H1 (cell line): ENCODE measurements around the gene SCN11A. TPM values are rescaled to one million over a fixed set of nuclear protein-coding genes. Genes with fewer than 3 reads are reported as not detected.

Source experiments
- CTCF ChIA-PET: fragments of 300-600 bp; sonication (Branson Sonifier 250); formaldehyde crosslinking; loops from one replicate; lab custom pipeline; 2021; ENCODE audit not compliant: partially characterized antibody; lab: Charles Lee
- POLR2A ChIA-PET: fragments of 300-600 bp; sonication (Branson Sonifier 250); formaldehyde crosslinking; loops from one replicate; lab custom pipeline; 2021; ENCODE audit warnings: inconsistent platforms; ENCODE audit not compliant: partially characterized antibody; lab: Charles Lee
- DNase-seq, 2 experiments: peaks; one replicate each; pipeline versions ENCODE4 v3.0.0 to v3.0.0-alpha.2; 2010 to 2022; ENCODE audit warnings: low spot score in 2 of 2, low read depth in 1 of 2, mixed read lengths in 1 of 2
- FAIRE-seq: peaks from 2 replicates; lab custom pipeline; 2011; peaks lifted over from hg19 to GRCh38; lab: Jason Lieb, UNC
- H2AFZ ChIP-seq: 2 replicates; pipeline ENCODE4 v1.8.1; 2012; ENCODE audit warnings: low read length, inconsistent platforms
- H2AK5ac ChIP-seq: 2 replicates; pipeline ENCODE4 v1.6.1; 2013; ENCODE audit warnings: low read depth, low read length
- H2BK120ac ChIP-seq: replicated peaks from 2 replicates; pipeline ENCODE3; 2013; ENCODE audit warnings: low read depth, low read length, inconsistent platforms
- H2BK12ac ChIP-seq: 2 replicates; pipeline ENCODE4 v1.6.1; 2013; ENCODE audit warnings: low read depth, low read length
- H2BK15ac ChIP-seq: 2 replicates; pipeline ENCODE4 v1.6.1; 2013; ENCODE audit warnings: low read length
- H2BK20ac ChIP-seq: 2 replicates; pipeline ENCODE4 v1.6.1; 2013; ENCODE audit warnings: low read length
- H2BK5ac ChIP-seq: 2 replicates; pipeline ENCODE4 v1.6.1; 2013; ENCODE audit warnings: low read depth, low read length
- H3K14ac ChIP-seq: 2 replicates; pipeline ENCODE4 v1.6.1; 2013; ENCODE audit warnings: inconsistent platforms; ENCODE audit not compliant: insufficient read length
- H3K18ac ChIP-seq: 2 replicates; pipeline ENCODE4 v1.6.1; 2013; ENCODE audit warnings: low read length; ENCODE audit errors: extremely low read depth
- H3K23ac ChIP-seq: 2 replicates; pipeline ENCODE4 v1.6.1; 2013; ENCODE audit warnings: inconsistent platforms; ENCODE audit not compliant: insufficient read length
- H3K23me2 ChIP-seq: 2 replicates; pipeline ENCODE4 v1.6.1; 2013; ENCODE audit warnings: low read depth, low read length
- H3K27ac ChIP-seq: 2 replicates; pipeline ENCODE4 v1.6.1; 2011; ENCODE audit warnings: low read depth, low read length, inconsistent platforms
- H3K27me3 ChIP-seq, 4 experiments: replicated peaks in 1 of 4; 1 replicate in 1 of 4; 2 replicates in 3 of 4; pipeline versions ENCODE4 v1.6.1 to v1.8.1; 2011 to 2013; ENCODE audit warnings: low read length in 3 of 4, mild to moderate bottlenecking in 3 of 4, inconsistent platforms in 2 of 4, mixed read lengths in 2 of 4, moderate library complexity in 1 of 4; ENCODE audit not compliant: control insufficient read depth in 3 of 4, insufficient read depth in 3 of 4; ENCODE audit errors: extremely low read depth in 1 of 4
- H3K36me3 ChIP-seq, 4 experiments: 2 replicates each; pipeline versions ENCODE4 v1.6.1 to v1.8.1; 2011 to 2013; ENCODE audit warnings: mild to moderate bottlenecking in 4 of 4, low read length in 3 of 4, moderate library complexity in 2 of 4, control low read depth in 1 of 4, inconsistent platforms in 1 of 4; ENCODE audit not compliant: insufficient read depth in 4 of 4, control insufficient read depth in 2 of 4
- H3K4ac ChIP-seq: replicated peaks from 2 replicates; pipeline ENCODE3; 2013; ENCODE audit warnings: low read length, low read depth, mixed read lengths, inconsistent platforms; ENCODE audit not compliant: insufficient read length
- H3K4me1 ChIP-seq, 4 experiments: replicated peaks in 1 of 4; 1 replicate in 1 of 4; 2 replicates in 3 of 4; pipeline versions ENCODE4 v1.6.1 to v1.8.1; 2011 to 2013; ENCODE audit warnings: low read length in 3 of 4, inconsistent platforms in 2 of 4, mixed read lengths in 1 of 4; ENCODE audit not compliant: insufficient read depth in 4 of 4, control insufficient read depth in 3 of 4
- H3K4me2 ChIP-seq, 2 experiments: 2 replicates each; pipeline versions ENCODE4 v1.6.1 to v1.8.1; 2011 to 2013; ENCODE audit warnings: low read depth in 2 of 2, low read length in 2 of 2, control low read depth in 1 of 2, inconsistent platforms in 1 of 2, mild to moderate bottlenecking in 1 of 2; ENCODE audit not compliant: insufficient read depth in 1 of 2
- H3K4me3 ChIP-seq, 4 experiments: fragments of 200-600, 300-600 bp in 1 of 4; sonication (generic), shearing (Covaris generic), sonication (Bioruptor Twin) in 1 of 4; 2 replicates each; pipeline versions ENCODE4 v1.5.1 to v1.8.1; 2011 to 2016; ENCODE audit warnings: low read length in 4 of 4, low read depth in 3 of 4, control low read depth in 2 of 4, inconsistent platforms in 2 of 4, mild to moderate bottlenecking in 2 of 4, mixed read lengths in 1 of 4, moderate library complexity in 1 of 4; ENCODE audit not compliant: insufficient read depth in 2 of 4; ENCODE audit errors: extremely low read depth in 1 of 4
- H3K56ac ChIP-seq: replicated peaks from 2 replicates; pipeline ENCODE3; 2013; ENCODE audit warnings: low read depth, mild to moderate bottlenecking, mixed read lengths, low read length, inconsistent platforms; ENCODE audit not compliant: insufficient read length
- H3K79me1 ChIP-seq: 2 replicates; pipeline ENCODE4 v1.6.1; 2013; ENCODE audit warnings: low read depth, low read length, control low read depth
- H3K79me2 ChIP-seq, 2 experiments: 2 replicates each; pipeline versions ENCODE4 v1.6.1 to v1.8.1; 2012 to 2013; ENCODE audit warnings: low read length in 2 of 2, mild to moderate bottlenecking in 2 of 2, inconsistent platforms in 1 of 2; ENCODE audit not compliant: insufficient read depth in 2 of 2, control insufficient read depth in 1 of 2
- H3K9ac ChIP-seq, 4 experiments: replicated peaks in 1 of 4; 1 replicate in 1 of 4; 2 replicates in 3 of 4; pipeline versions ENCODE4 v1.6.1 to v1.8.1; 2011 to 2013; ENCODE audit warnings: low read depth in 3 of 4, low read length in 3 of 4, control low read depth in 2 of 4, mild to moderate bottlenecking in 2 of 4, moderate library complexity in 2 of 4, inconsistent platforms in 1 of 4; ENCODE audit errors: extremely low read depth in 1 of 4
- H3K9me3 ChIP-seq, 2 experiments: 2 replicates each; pipeline versions ENCODE4 v1.6.1 to v1.8.1; 2012 to 2013; ENCODE audit warnings: mild to moderate bottlenecking in 2 of 2, moderate library complexity in 2 of 2, control low read depth in 1 of 2, inconsistent platforms in 1 of 2, low read depth in 1 of 2, low read length in 1 of 2, mixed read lengths in 1 of 2; ENCODE audit not compliant: insufficient read depth in 2 of 2
- H4K20me1 ChIP-seq, 2 experiments: replicated peaks in 1 of 2; 2 replicates each; pipeline versions ENCODE3 to v1.8.1; 2011 to 2013; ENCODE audit warnings: inconsistent platforms in 2 of 2, low read length in 2 of 2, mild to moderate bottlenecking in 1 of 2; ENCODE audit not compliant: insufficient read depth in 2 of 2, control insufficient read depth in 1 of 2
- H4K5ac ChIP-seq: 2 replicates; pipeline ENCODE4 v1.6.1; 2013; ENCODE audit warnings: low read length, low read depth, mixed read lengths, inconsistent platforms; ENCODE audit not compliant: insufficient read length
- H4K8ac ChIP-seq: 2 replicates; pipeline ENCODE4 v1.8.0; 2013; ENCODE audit warnings: mild to moderate bottlenecking, moderate library complexity, low read length, inconsistent platforms; ENCODE audit not compliant: insufficient read depth; ENCODE audit errors: extremely low read depth
- H4K91ac ChIP-seq: replicated peaks from 2 replicates; pipeline ENCODE3; 2013; ENCODE audit warnings: low read length, mixed read lengths, inconsistent platforms; ENCODE audit not compliant: insufficient read length
- BCL11A ChIP-seq, 2 experiments: IDR thresholded peaks; one replicate each; pipeline ENCODE4 v1.6.1; 2011; ENCODE audit warnings: low read depth in 2 of 2, low read length in 2 of 2, mild to moderate bottlenecking in 2 of 2
- CEBPB ChIP-seq: IDR thresholded peaks from 2 replicates; pipeline ENCODE4 v1.6.1; 2012; ENCODE audit warnings: low read depth, low read length
- CREB1 ChIP-seq: IDR thresholded peaks from 2 replicates; pipeline ENCODE4 v1.6.1; 2012; ENCODE audit warnings: inconsistent platforms
- CTCF ChIP-seq, 3 experiments: IDR thresholded peaks; 1 replicate in 2 of 3; 2 replicates in 1 of 3; pipeline versions ENCODE4 v1.5.1 to v1.6.1; 2011; ENCODE audit warnings: low read length in 3 of 3, mild to moderate bottlenecking in 3 of 3, inconsistent platforms in 2 of 3, low read depth in 1 of 3, moderate library complexity in 1 of 3; ENCODE audit not compliant: insufficient read depth in 1 of 3; ENCODE audit errors: control extremely low read depth in 1 of 3
- EP300 ChIP-seq, 2 experiments: IDR thresholded peaks; 1 replicate in 1 of 2; 2 replicates in 1 of 2; pipeline ENCODE4 v1.6.1; 2011 to 2012; ENCODE audit warnings: low read depth in 2 of 2, low read length in 2 of 2, mild to moderate bottlenecking in 2 of 2, borderline replicate concordance in 1 of 2, inconsistent platforms in 1 of 2, moderate library complexity in 1 of 2
- EZH2 ChIP-seq: fragments of 200-600 bp; sonication (generic); IDR thresholded peaks from 2 replicates; pipeline ENCODE4 v1.7.1; 2012; ENCODE audit warnings: low read depth, mild to moderate bottlenecking, moderate library complexity, low read length, inconsistent platforms; ENCODE audit not compliant: severe bottlenecking
- FOSL1 ChIP-seq: IDR thresholded peaks from 2 replicates; pipeline ENCODE4 v1.6.1; 2011; ENCODE audit warnings: mild to moderate bottlenecking, low read depth, low read length, moderate library complexity; ENCODE audit not compliant: insufficient read depth
- HDAC6 ChIP-seq: IDR thresholded peaks from one replicate; pipeline ENCODE4 v1.7.1; 2012; ENCODE audit warnings: low read depth, mild to moderate bottlenecking, inconsistent platforms, low read length, moderate library complexity
- KDM1A ChIP-seq: fragments of 200-600, 300-600 bp; sonication (generic); IDR thresholded peaks from 2 replicates; pipeline ENCODE4 v1.7.1; 2016; ENCODE audit warnings: mild to moderate bottlenecking, low read length, borderline replicate concordance
- RXRA ChIP-seq: IDR thresholded peaks from 2 replicates; pipeline ENCODE4 v1.6.1; 2011; ENCODE audit warnings: low read depth, mild to moderate bottlenecking, low read length, moderate library complexity; ENCODE audit not compliant: insufficient read depth
- TAF7 ChIP-seq: optimal IDR thresholded peaks from 2 replicates; pipeline ENCODE3; 2011; ENCODE audit warnings: low read depth, mild to moderate bottlenecking, inconsistent platforms, low read length, moderate library complexity, borderline replicate concordance
- WGBS, 2 experiments: shearing (Covaris generic) in 1 of 2; methylation state at CpG; one replicate each; pipeline versions ENCODE4 v1.1.6 to v1.1.7; 2013 to 2015; ENCODE audit warnings: low lambda C conversion rate in 2 of 2, mixed read lengths in 2 of 2, inconsistent platforms in 1 of 2, low coverage in 1 of 2, missing lambda C conversion rate in 1 of 2; ENCODE audit not compliant: insufficient replicate concordance in 2 of 2, insufficient coverage in 1 of 2, insufficient read length in 1 of 2; ENCODE audit errors: extremely low coverage in 1 of 2, missing lambda C conversion rate in 1 of 2; 5-methylcytosine and 5-hydroxymethylcytosine counted together
- polyA plus RNA-seq, 7 experiments: library from polyadenylated mRNA; depleted of rRNA in 3 of 7; stranded (reverse) in 5 of 7; unstranded in 2 of 7; fragments of >200 nt in 5 of 7; fragments of 200-250 nt in 2 of 7; gene quantifications; 1 replicate in 5 of 7; 2 replicates in 1 of 7; 4 replicates in 1 of 7; pipeline versions ENCODE4 v1.2.1 to v1.2.3, GENCODE V29; 2011 to 2013; ENCODE audit warnings: missing spikeins in 2 of 7, mixed read lengths in 2 of 7
- total RNA-seq: library from RNA; stranded (reverse); fragmentation: NEBNext Ultra II Directional; extraction: Animal tissue kit (Norgen Biotek cat#: 25700); gene quantifications from 2 replicates; pipeline ENCODE4 v1.2.1, GENCODE V29; 2021

SCN11A gene
- total and polyA plus RNA-seq, 2 of the 8 experiments (the other 6 are each of a cell fraction or from before 2014, with no cell fraction given) = 0.11 to 0.21 TPM

- Histone ChIP-seq H3K23me2 (no peaks in the 10 kb centered on the region; the same call in 1 of the 2 replicates), H4K20me1 (peaks cover 1 to 3% of the 10 kb centered on the region in 2 experiments), H3K27me3 (peaks cover 0 to 2% (median 0%) of the 10 kb centered on the region in 4 experiments; a peak in 1 of 7 replicates), H2BK12ac (no peak overlapping the region), H3K56ac (no peak overlapping the region), H3K4ac (no peak overlapping the region), H3K14ac (no peak overlapping the region), H3K23ac (no peak overlapping the region), H3K4me3 (no peak overlapping the region), H2AFZ (no peak overlapping the region), H2AK5ac (no peak overlapping the region), H3K27ac (no peak overlapping the region), H3K79me2 (no peaks in the 10 kb centered on the region), H2BK20ac (no peak overlapping the region), H4K5ac (no peak overlapping the region), H2BK15ac (no peak overlapping the region), H2BK120ac (no peak overlapping the region), H4K91ac (no peak overlapping the region), H3K36me3 (peaks cover 22 to 53% (median 48%) of the 10 kb centered on the region in 4 experiments), H3K9ac (no peak overlapping the region), H3K18ac (no peak overlapping the region), H3K4me2 (no peak overlapping the region), H3K79me1 (no peaks in the 10 kb centered on the region), H3K9me3 (no peaks in the 10 kb centered on the region; a peak in 1 of 4 replicates), H2BK5ac (no peak overlapping the region), H4K8ac (no peak overlapping the region), H3K4me1 (no peaks in the 10 kb centered on the region)
- ChIA-PET CTCF (interaction anchor here (0.8 to 3.2 kb wide), 6 partner anchors 9 to 192 kb away, joined by 3 to 16 read pairs (median 4); partner anchors contain the start of gene XIRP1), POLR2A (interaction anchor here (1.2 kb wide), 1 partner anchor 311 kb away, joined by 3 read pairs; no protein-coding TSS in a partner anchor)
- WGBS, 2 experiments = 78% methylated on average over 3 of the region's 3 CpGs; no CpG with 5 or more reads in 1 of the 2 experiments
- no peak for FAIRE-seq
- peak in 1 of 2 experiments; percentile 16 for DNase-seq
- TF ChIP-seq HDAC6 (no peak), FOSL1 (no peak), KDM1A (no peak), TAF7 (no peak), EP300 (IDR thresholded peaks at IDR 0.05; ENCODE audit: borderline replicate concordance in 1 of 2, low read depth in 2 of 2, low read length in 2 of 2) (no peak), EZH2 (no peak), RXRA (no peak), CREB1 (no peak), BCL11A (IDR thresholded peaks at IDR 0.05; ENCODE audit: low read depth in 2 of 2, low read length in 2 of 2) (no peak), CTCF (IDR thresholded peaks at IDR 0.05; ENCODE audit: control extremely low read depth in 1 of 3, insufficient read depth in 1 of 3, low read depth in 1 of 3, low read length in 3 of 3) (no peak), CEBPB (no peak)
These were observed 45.0 kb upstream of the SCN11A start for GRCh38 chr3:39096775-39097174.
